Adipocyte (in vitro differentiated cells): Measurements from ENCODE around the gene SDE2.
"Not testable (repeated sequence)": the region's sequence is repeated elsewhere in the genome, so short reads cannot be mapped to it uniquely, and the experiment has no call there.

ENCODE experiments used
- DNase-seq: peaks from one replicate; pipeline ENCODE4 v3.0.0-alpha.2; 2015; ENCODE audit warnings: low read depth
- H3K27me3 ChIP-seq: replicated peaks from 2 replicates; pipeline ENCODE4 v1.7.0; 2013; ENCODE audit warnings: mild to moderate bottlenecking, low read length, moderate library complexity; ENCODE audit not compliant: control insufficient read depth, insufficient read depth
- H3K36me3 ChIP-seq: 2 replicates; pipeline ENCODE4 v1.7.0; 2013; ENCODE audit warnings: low read length, mild to moderate bottlenecking, moderate library complexity; ENCODE audit not compliant: control insufficient read depth, insufficient read depth, severe bottlenecking
- H3K4me1 ChIP-seq: 2 replicates; pipeline ENCODE4 v1.7.0; 2013; ENCODE audit warnings: mild to moderate bottlenecking, low read length, moderate library complexity; ENCODE audit not compliant: control insufficient read depth, insufficient read depth
- H3K4me3 ChIP-seq: 2 replicates; pipeline ENCODE4 v1.7.0; 2013; ENCODE audit warnings: mild to moderate bottlenecking, low read length, moderate library complexity
- H3K9ac ChIP-seq: 2 replicates; pipeline ENCODE4 v1.7.0; 2013; ENCODE audit warnings: mild to moderate bottlenecking, low read length, moderate library complexity
- H3K9me3 ChIP-seq: 2 replicates; pipeline ENCODE4 v1.7.0; 2013; ENCODE audit warnings: mild to moderate bottlenecking, low read length, moderate library complexity; ENCODE audit not compliant: control insufficient read depth

Gene SDE2

GRCh38 chr1:225995919-225996864, 3.0 kb downstream of the SDE2 start:
- no peaks in the 10 kb centered on the region for H3K9me3 ChIP-seq
- H3K9ac ChIP-seq, result peak overlapping the region; percentile 5
- H3K4me1 ChIP-seq, result peaks cover 29% of the 10 kb centered on the region
- H3K27me3 ChIP-seq, result no peaks in the 10 kb centered on the region
- H3K36me3 ChIP-seq, result peaks cover 34% of the 10 kb centered on the region
- no peak for DNase-seq
- peak overlapping the region; percentile 2 for H3K4me3 ChIP-seq

- no peaks in the 10 kb centered on the region for H3K9me3 ChIP-seq
- H3K36me3 ChIP-seq, result peaks cover 82% of the 10 kb centered on the region
- H3K9ac ChIP-seq, result no peak overlapping the region
- no peak overlapping the region for H3K4me3 ChIP-seq
- H3K4me1 ChIP-seq, result peaks cover 3% of the 10 kb centered on the region
- no peaks in the 10 kb centered on the region for H3K27me3 ChIP-seq
- no peak for DNase-seq
Observed at GRCh38 chr1:225990705-225991464, 8.3 kb downstream of the SDE2 start.

GRCh38 chr1:225987491-225988316, 11.4 kb downstream of the SDE2 start:
- H3K36me3 ChIP-seq, result peaks cover 95% of the 10 kb centered on the region
- no peak overlapping the region for H3K9ac ChIP-seq
- H3K9me3 ChIP-seq, result no peaks in the 10 kb centered on the region
- no peaks in the 10 kb centered on the region for H3K4me1 ChIP-seq
- H3K4me3 ChIP-seq, result no peak overlapping the region
- peak; percentile 81 for DNase-seq
- H3K27me3 ChIP-seq, result no peaks in the 10 kb centered on the region

GRCh38 chr1:225981714-225982113, 17.4 kb downstream of the SDE2 start:
- peaks cover 4% of the 10 kb centered on the region for H3K4me1 ChIP-seq
- peaks cover 8% of the 10 kb centered on the region for H3K9me3 ChIP-seq
- no peaks in the 10 kb centered on the region for H3K27me3 ChIP-seq
- H3K4me3 ChIP-seq, result no peak overlapping the region
- peaks cover 83% of the 10 kb centered on the region for H3K36me3 ChIP-seq
- DNase-seq, result no peak
- no peak overlapping the region for H3K9ac ChIP-seq

GRCh38 chr1:225980005-225980836, 18.9 kb downstream of the SDE2 start:
- Histone ChIP-seq H3K4me1 (peaks cover 4% of the 10 kb centered on the region), H3K9ac (no peak overlapping the region), H3K4me3 (no peak overlapping the region), H3K36me3 (peaks cover 68% of the 10 kb centered on the region), H3K9me3 (peaks cover 8% of the 10 kb centered on the region), H3K27me3 (no peaks in the 10 kb centered on the region)
- no peak for DNase-seq

GRCh38 chr1:225979421-225979820, 19.7 kb downstream of the SDE2 start:
- DNase-seq, result no peak
- no peak overlapping the region for H3K4me3 ChIP-seq
- H3K4me1 ChIP-seq, result peaks cover 4% of the 10 kb centered on the region
- H3K27me3 ChIP-seq, result no peaks in the 10 kb centered on the region
- peaks cover 60% of the 10 kb centered on the region for H3K36me3 ChIP-seq
- no peak overlapping the region for H3K9ac ChIP-seq
- H3K9me3 ChIP-seq, result peaks cover 8% of the 10 kb centered on the region

GRCh38 chr1:225977937-225978748, 21.0 kb downstream of the SDE2 start:
- H3K9ac ChIP-seq, result no peak overlapping the region
- H3K4me3 ChIP-seq, result no peak overlapping the region
- peaks cover 4% of the 10 kb centered on the region for H3K4me1 ChIP-seq
- H3K9me3 ChIP-seq, result peaks cover 8% of the 10 kb centered on the region
- DNase-seq, result no peak
- H3K27me3 ChIP-seq, result no peaks in the 10 kb centered on the region
- H3K36me3 ChIP-seq, result peaks cover 48% of the 10 kb centered on the region

GRCh38 chr1:225975146-225975545, 24.0 kb downstream of the SDE2 start:
- H3K9me3 ChIP-seq, H3K27me3 ChIP-seq, H3K4me1 ChIP-seq, DNase-seq, H3K9ac ChIP-seq, H3K4me3 ChIP-seq: not testable (repeated sequence)
- H3K36me3 ChIP-seq, result peaks cover 20% of the 10 kb centered on the region

GRCh38 chr1:225974454-225974853, 24.7 kb downstream of the SDE2 start:
- DNase-seq, result no peak
- no peaks in the 10 kb centered on the region for H3K9me3 ChIP-seq

GRCh38 chr1:225973158-225973557, 26.0 kb downstream of the SDE2 start:
- no peaks in the 10 kb centered on the region for H3K27me3 ChIP-seq
- no peak for DNase-seq
- H3K4me3 ChIP-seq, result no peak overlapping the region

More at GRCh38 chr1:225974454-225974853, 24.7 kb downstream of the SDE2 start:
- Histone ChIP-seq H3K9ac (no peak overlapping the region), H3K36me3 (peaks cover 13% of the 10 kb centered on the region), H3K4me3 (no peak overlapping the region), H3K27me3 (no peaks in the 10 kb centered on the region), H3K4me1 (peaks cover 4% of the 10 kb centered on the region)

More at GRCh38 chr1:225973158-225973557, 26.0 kb downstream of the SDE2 start:
- peaks cover 4% of the 10 kb centered on the region for H3K4me1 ChIP-seq
- H3K36me3 ChIP-seq, result peaks cover 5% of the 10 kb centered on the region
- H3K9ac ChIP-seq, result no peak overlapping the region
- no peaks in the 10 kb centered on the region for H3K9me3 ChIP-seq
